AG09309 (cell line): ENCODE results near the gene GPBP1.
"Not testable (repeated sequence)": the region's sequence is repeated elsewhere in the genome, so short reads cannot be mapped to it uniquely, and the experiment has no call there.

Experiments used
- DNase-seq: peaks from one replicate; pipeline ENCODE4 v3.0.0-alpha.2; 2010; ENCODE audit warnings: low read depth
- H3K4me3 ChIP-seq: 2 replicates; pipeline ENCODE4 v1.5.1; 2011; ENCODE audit warnings: mild to moderate bottlenecking, low read depth, low read length, moderate library complexity; ENCODE audit not compliant: control insufficient read depth
- CTCF ChIP-seq: IDR thresholded peaks from 2 replicates; pipeline ENCODE4 v1.5.1; 2011; ENCODE audit warnings: mild to moderate bottlenecking, low read depth, low read length, inconsistent platforms; ENCODE audit not compliant: insufficient read depth, control insufficient read depth; ENCODE audit errors: missing control alignments

Gene GPBP1

DNA sequence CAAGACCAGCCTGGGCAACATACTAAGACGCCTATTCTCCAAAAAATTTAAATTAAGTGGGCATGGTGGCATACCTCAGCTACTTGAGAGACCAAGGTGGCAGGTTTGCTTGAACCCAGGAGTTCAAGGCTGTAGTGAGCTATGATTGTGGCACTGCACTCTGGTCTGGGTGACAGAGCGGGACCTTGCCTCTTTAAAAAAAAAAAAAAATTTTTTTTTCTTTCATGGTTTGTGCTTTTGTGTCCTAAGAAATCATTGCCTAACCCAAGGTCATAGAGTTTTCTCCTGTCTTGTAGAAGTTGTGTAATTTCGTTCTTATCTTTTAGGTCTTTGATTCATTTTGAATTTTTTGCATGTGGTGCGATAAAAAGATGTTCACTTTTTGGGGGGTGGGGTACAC, 12.3 kb downstream of the GPBP1 start:
- TF ChIP-seq CTCF = no peak
- no peak overlapping the region for H3K4me3 ChIP-seq
- no peak for DNase-seq

DNA sequence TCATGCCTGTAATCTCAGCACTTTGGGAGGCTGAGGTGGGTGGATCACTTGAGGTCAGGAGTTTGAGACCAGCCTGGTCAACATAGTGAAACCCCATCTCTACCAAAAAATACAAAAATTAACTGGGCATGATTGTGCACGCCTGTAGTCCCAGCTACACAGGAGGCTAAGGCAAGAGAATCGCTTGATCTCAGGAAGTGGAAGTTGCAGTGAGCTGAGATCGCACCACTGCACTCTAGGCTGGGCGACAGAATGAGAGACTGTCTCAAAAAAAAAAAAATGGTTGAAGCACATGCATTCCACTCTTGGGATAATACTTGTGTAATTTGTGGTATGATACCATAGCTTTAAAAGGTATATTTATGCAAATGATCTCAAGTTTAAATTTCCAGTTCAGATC, 14.1 kb downstream of the GPBP1 start:
- H3K4me3 ChIP-seq, DNase-seq: not testable (repeated sequence)

DNA sequence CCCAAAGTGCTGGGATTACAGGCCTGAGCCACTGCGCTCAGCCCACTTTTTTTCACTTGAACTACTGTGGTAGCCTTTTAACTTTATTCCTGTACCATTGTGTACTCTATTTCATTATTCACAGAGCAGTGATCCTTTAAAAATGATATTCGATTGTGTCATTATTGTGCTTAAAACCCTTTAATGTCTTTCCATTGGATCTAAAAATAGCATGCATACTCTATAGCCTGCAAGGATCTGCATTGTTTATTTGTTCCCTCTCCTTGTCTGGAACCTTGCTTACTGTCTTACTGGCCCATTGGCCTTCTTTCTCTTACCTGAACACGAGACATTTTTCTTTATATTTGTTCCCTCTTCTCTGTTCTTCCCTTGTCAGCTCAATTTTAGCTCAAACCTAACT, 15.7 kb downstream of the GPBP1 start:
- no peak for TF ChIP-seq CTCF
- no peak for DNase-seq

DNA sequence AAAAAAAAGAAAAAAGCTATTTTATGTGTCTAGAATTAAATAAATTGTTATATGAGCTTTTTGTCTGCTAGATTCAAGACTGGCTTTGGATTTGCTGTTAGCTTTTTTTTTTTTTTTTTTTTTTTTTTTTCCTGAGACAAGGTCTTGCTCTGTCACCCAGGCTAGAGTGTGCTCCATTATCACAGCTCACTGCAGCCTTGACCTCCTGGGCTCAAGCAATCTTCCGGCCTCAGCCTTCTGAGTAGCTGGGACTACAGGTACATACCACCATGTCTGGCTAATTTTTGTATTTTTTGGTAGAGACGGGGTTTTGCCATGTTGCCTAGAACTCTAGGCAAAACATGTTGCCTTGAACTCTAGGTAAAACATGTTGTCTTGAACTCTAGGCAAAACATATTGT, 16.7 kb downstream of the GPBP1 start:
- DNase-seq = no peak

More for the DNA sequence above, 15.7 kb downstream of the GPBP1 start:
- no peak overlapping the region for H3K4me3 ChIP-seq

DNA sequence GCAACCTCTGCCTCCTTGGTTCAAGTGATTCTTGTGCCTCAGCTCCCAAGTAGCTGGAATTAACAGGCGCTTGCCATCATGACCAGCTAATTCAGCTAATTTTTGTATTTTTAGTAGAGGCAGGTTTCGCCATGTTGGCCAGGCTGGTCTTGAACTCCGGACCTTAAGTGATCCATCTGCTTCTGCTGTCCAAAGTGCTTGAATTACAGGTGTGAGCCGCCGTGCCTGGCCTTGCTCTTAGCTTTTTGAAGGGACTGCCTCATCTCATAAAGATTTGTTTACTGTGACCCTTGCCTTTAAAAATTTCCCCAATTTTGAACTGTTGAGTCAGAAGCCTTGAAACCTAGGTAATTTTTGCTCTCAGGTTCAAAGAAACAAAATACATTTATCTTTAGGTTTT, 17.3 kb downstream of the GPBP1 start:
- DNase-seq = no peak
- TF ChIP-seq CTCF = no peak
- no peak overlapping the region for H3K4me3 ChIP-seq

More for the DNA sequence above, 16.7 kb downstream of the GPBP1 start:
- H3K4me3 ChIP-seq = no peak overlapping the region
- TF ChIP-seq CTCF = no peak

DNA sequence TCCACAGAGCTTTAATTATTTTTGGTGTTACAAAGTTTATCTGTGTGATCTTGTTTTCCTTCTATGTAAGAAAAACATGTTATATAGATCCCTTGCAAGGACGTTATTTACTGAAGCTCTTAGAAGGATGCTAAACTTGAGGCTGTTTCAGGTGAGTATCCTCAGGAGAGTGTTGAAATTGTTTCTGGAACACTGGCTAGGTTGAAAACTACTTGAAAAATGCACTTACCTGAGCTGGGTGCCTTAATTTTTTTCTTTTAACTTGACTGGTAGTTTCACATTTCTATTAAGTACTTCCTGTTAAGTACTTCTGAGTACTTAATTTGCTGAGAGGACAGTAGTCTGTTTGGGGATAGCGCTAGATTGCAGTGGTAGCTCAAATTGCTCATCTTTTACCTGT, 18.1 kb downstream of the GPBP1 start:
- TF ChIP-seq CTCF = no peak
- no peak for DNase-seq
- H3K4me3 ChIP-seq = no peak overlapping the region

- H3K4me3 ChIP-seq, DNase-seq: not testable (repeated sequence)
These were observed 19.0 kb downstream of the GPBP1 start for GRCh38 chr5:57192832-57193231.

- no peak overlapping the region for H3K4me3 ChIP-seq
- TF ChIP-seq CTCF = no peak
- no peak for DNase-seq
These were observed 20.0 kb downstream of the GPBP1 start for GRCh38 chr5:57193757-57194413.
